GM18951 (cell line): ENCODE measurements around the gene HECA.
"Not testable (repeated sequence)": the region's sequence is repeated elsewhere in the genome, so short reads cannot be mapped to it uniquely, and the experiment has no call there.

ENCODE experiments used
- POLR2A ChIP-seq: IDR thresholded peaks from 4 replicates; pipeline ENCODE4 v1.6.1; 2011; ENCODE audit warnings: mild to moderate bottlenecking; ENCODE audit not compliant: insufficient read length, insufficient read depth; ENCODE audit errors: extremely low read depth
- in situ Hi-C: fragments of 300-500 bp; cut with MboI; formaldehyde crosslinking; loops from one replicate; pipeline ENCODE4 v1.12.0; 2022; ENCODE audit warnings: low sequenced_read_pairs, mixed read lengths, inconsistent platforms; ENCODE audit not compliant: unreplicated experiment

Gene HECA

GRCh38 chr6:139156551-139156950, 21.7 kb downstream of the HECA start:
- no peak for TF ChIP-seq POLR2A
- in situ Hi-C loops, result no loop called here

GRCh38 chr6:139157086-139157485, 22.2 kb downstream of the HECA start:
- in situ Hi-C loops, result not testable (repeated sequence)

- in situ Hi-C loops, result no loop called here
- no peak for TF ChIP-seq POLR2A
Measured at GRCh38 chr6:139159016-139159415, 24.1 kb downstream of the HECA start.

GRCh38 chr6:139161169-139161568, 26.3 kb downstream of the HECA start:
- in situ Hi-C loops, result no loop called here
- no peak for TF ChIP-seq POLR2A

- TF ChIP-seq POLR2A, result no peak
- in situ Hi-C loops, result no loop called here
Measured at GRCh38 chr6:139161817-139162284, 27.0 kb downstream of the HECA start.

GRCh38 chr6:139164001-139164400, 29.1 kb downstream of the HECA start:
- no peak for TF ChIP-seq POLR2A
- in situ Hi-C loops, result no loop called here

- TF ChIP-seq POLR2A, result no peak
- in situ Hi-C loops, result no loop called here
Measured at GRCh38 chr6:139165324-139165723, 30.4 kb downstream of the HECA start.

GRCh38 chr6:139166238-139166955, 31.5 kb downstream of the HECA start:
- in situ Hi-C loops, result no loop called here
- TF ChIP-seq POLR2A, result no peak

GRCh38 chr6:139166956-139167313, 32.1 kb downstream of the HECA start:
- in situ Hi-C loops, result no loop called here
- TF ChIP-seq POLR2A, result no peak

GRCh38 chr6:139172151-139172550, 37.3 kb downstream of the HECA start:
- in situ Hi-C loops, result no loop called here
- no peak for TF ChIP-seq POLR2A

- no peak for TF ChIP-seq POLR2A
- in situ Hi-C loops, result no loop called here
Measured at GRCh38 chr6:139172567-139172966, 37.7 kb downstream of the HECA start.

GRCh38 chr6:139173172-139173571, 38.3 kb downstream of the HECA start:
- no peak for TF ChIP-seq POLR2A
- in situ Hi-C loops, result no loop called here

- no peak for TF ChIP-seq POLR2A
- in situ Hi-C loops, result no loop called here
Measured at GRCh38 chr6:139173822-139174221, 38.9 kb downstream of the HECA start.

- in situ Hi-C loops, result no loop called here
- TF ChIP-seq POLR2A, result no peak
Measured at GRCh38 chr6:139174961-139175360, 40.1 kb downstream of the HECA start.

GRCh38 chr6:139175389-139175948, 40.6 kb downstream of the HECA start:
- in situ Hi-C loops, result no loop called here
- TF ChIP-seq POLR2A, result no peak

GRCh38 chr6:139181236-139181635, 46.4 kb downstream of the HECA start:
- TF ChIP-seq POLR2A, result no peak
- in situ Hi-C loops, result no loop called here
